Ovary (tissue), 3 donors: ENCODE results near the gene C1QB.

ENCODE experiments used
- POLR2A ChIP-seq: fragments of 450-650 bp; IDR thresholded peaks from one replicate; pipeline ENCODE4 v1.6.1; 2017; ENCODE audit warnings: antibody characterized with exemption, mild to moderate bottlenecking, moderate library complexity
- TF ChIP-seq, protein P1 (sequence below), 3 donors: fragments of 450-650 bp in 2 of 3; fragments of 200-600 bp in 1 of 3; IDR thresholded peaks; one replicate each; pipeline versions ENCODE4 v1.5.1 to v1.8.0; 2016 to 2022; ENCODE audit warnings: antibody characterized with exemption in 3 of 3, mild to moderate bottlenecking in 1 of 3
- donor health status: DM: no; HTN: no; CAD: no.

- TF ChIP-seq, protein P1, sequence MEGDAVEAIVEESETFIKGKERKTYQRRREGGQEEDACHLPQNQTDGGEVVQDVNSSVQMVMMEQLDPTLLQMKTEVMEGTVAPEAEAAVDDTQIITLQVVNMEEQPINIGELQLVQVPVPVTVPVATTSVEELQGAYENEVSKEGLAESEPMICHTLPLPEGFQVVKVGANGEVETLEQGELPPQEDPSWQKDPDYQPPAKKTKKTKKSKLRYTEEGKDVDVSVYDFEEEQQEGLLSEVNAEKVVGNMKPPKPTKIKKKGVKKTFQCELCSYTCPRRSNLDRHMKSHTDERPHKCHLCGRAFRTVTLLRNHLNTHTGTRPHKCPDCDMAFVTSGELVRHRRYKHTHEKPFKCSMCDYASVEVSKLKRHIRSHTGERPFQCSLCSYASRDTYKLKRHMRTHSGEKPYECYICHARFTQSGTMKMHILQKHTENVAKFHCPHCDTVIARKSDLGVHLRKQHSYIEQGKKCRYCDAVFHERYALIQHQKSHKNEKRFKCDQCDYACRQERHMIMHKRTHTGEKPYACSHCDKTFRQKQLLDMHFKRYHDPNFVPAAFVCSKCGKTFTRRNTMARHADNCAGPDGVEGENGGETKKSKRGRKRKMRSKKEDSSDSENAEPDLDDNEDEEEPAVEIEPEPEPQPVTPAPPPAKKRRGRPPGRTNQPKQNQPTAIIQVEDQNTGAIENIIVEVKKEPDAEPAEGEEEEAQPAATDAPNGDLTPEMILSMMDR (IDR thresholded peaks at IDR 0.05), result no peak
- TF ChIP-seq POLR2A, result no peak
These were observed 57.6 kb downstream of the C1QB start, which contains the start of gene EPHB2 for GRCh38 chr1:22710701-22711049.
